ENCODE measurements around the gene RASSF5. TPM values are rescaled to one million over a fixed set of nuclear protein-coding genes. Genes with fewer than 3 reads are reported as not detected.

RASSF5 gene
- total and polyA plus RNA-seq, 2 experiments from 2014 or later = 0.48 to 4.4 TPM

GRCh38 chr1:206587904-206588303, 80.6 kb downstream of the RASSF5 start (continued):
- TF ChIP-seq, protein P1, sequence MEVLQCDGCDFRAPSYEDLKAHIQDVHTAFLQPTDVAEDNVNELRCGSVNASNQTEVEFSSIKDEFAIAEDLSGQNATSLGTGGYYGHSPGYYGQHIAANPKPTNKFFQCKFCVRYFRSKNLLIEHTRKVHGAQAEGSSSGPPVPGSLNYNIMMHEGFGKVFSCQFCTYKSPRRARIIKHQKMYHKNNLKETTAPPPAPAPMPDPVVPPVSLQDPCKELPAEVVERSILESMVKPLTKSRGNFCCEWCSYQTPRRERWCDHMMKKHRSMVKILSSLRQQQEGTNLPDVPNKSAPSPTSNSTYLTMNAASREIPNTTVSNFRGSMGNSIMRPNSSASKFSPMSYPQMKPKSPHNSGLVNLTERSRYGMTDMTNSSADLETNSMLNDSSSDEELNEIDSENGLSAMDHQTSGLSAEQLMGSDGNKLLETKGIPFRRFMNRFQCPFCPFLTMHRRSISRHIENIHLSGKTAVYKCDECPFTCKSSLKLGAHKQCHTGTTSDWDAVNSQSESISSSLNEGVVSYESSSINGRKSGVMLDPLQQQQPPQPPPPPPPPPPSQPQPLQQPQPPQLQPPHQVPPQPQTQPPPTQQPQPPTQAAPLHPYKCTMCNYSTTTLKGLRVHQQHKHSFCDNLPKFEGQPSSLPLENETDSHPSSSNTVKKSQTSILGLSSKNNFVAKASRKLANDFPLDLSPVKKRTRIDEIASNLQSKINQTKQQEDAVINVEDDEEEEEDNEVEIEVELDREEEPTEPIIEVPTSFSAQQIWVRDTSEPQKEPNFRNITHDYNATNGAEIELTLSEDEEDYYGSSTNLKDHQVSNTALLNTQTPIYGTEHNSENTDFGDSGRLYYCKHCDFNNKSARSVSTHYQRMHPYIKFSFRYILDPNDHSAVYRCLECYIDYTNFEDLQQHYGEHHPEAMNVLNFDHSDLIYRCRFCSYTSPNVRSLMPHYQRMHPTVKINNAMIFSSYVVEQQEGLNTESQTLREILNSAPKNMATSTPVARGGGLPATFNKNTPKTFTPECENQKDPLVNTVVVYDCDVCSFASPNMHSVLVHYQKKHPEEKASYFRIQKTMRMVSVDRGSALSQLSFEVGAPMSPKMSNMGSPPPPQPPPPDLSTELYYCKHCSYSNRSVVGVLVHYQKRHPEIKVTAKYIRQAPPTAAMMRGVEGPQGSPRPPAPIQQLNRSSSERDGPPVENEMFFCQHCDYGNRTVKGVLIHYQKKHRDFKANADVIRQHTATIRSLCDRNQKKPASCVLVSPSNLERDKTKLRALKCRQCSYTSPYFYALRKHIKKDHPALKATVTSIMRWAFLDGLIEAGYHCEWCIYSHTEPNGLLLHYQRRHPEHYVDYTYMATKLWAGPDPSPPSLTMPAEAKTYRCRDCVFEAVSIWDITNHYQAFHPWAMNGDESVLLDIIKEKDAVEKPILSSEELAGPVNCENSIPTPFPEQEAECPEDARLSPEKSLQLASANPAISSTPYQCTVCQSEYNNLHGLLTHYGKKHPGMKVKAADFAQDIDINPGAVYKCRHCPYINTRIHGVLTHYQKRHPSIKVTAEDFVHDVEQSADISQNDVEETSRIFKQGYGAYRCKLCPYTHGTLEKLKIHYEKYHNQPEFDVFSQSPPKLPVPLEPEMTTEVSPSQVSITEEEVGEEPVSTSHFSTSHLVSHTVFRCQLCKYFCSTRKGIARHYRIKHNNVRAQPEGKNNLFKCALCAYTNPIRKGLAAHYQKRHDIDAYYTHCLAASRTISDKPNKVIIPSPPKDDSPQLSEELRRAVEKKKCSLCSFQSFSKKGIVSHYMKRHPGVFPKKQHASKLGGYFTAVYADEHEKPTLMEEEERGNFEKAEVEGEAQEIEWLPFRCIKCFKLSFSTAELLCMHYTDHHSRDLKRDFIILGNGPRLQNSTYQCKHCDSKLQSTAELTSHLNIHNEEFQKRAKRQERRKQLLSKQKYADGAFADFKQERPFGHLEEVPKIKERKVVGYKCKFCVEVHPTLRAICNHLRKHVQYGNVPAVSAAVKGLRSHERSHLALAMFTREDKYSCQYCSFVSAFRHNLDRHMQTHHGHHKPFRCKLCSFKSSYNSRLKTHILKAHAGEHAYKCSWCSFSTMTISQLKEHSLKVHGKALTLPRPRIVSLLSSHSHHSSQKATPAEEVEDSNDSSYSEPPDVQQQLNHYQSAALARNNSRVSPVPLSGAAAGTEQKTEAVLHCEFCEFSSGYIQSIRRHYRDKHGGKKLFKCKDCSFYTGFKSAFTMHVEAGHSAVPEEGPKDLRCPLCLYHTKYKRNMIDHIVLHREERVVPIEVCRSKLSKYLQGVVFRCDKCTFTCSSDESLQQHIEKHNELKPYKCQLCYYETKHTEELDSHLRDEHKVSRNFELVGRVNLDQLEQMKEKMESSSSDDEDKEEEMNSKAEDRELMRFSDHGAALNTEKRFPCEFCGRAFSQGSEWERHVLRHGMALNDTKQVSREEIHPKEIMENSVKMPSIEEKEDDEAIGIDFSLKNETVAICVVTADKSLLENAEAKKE (CRISPR knock-in tag; IDR thresholded peaks at IDR 0.05) = no peak

GRCh38 chr1:206588492-206588891, 81.2 kb downstream of the RASSF5 start:
- H3K9me3 Mint-ChIP-seq = no peaks in the 10 kb centered on the region
- Histone ChIP-seq H3K4me1 (ENCODE audit: insufficient read depth) (no peaks in the 10 kb centered on the region), H3K27me3 (ENCODE audit: insufficient read depth) (no peaks in the 10 kb centered on the region), H2AFZ (no peak overlapping the region), H3K27ac (ENCODE audit: low read depth) (no peak overlapping the region), H3K36me3 (ENCODE audit: insufficient read depth) (0 out of 2 replicates have a peak, but pooled peaks cover 3% of the 10 kb centered on the region), H3K79me2 (replicated peaks; ENCODE audit: insufficient read depth) (no peaks in the 10 kb centered on the region), H3K4me2 (no peak overlapping the region), H3K4me3 (no peak overlapping the region), H3F3A (replicated peaks; ENCODE audit: low read depth) (no peaks in the 10 kb centered on the region), H3K9me2 (ENCODE audit: insufficient read depth) (no peaks in the 10 kb centered on the region), H4K20me1 (replicated peaks; ENCODE audit: insufficient read depth) (0 out of 2 replicates have a peak, but pooled peaks cover 2% of the 10 kb centered on the region)
- peaks cover 19% of the 10 kb centered on the region for H3K36me3 Mint-ChIP-seq (ENCODE audit: low read depth)
- no peak overlapping the region; the same call in 1 of the 2 replicates for H3K27ac Mint-ChIP-seq
- ATAC-seq (no peak), DNase-seq (ENCODE audit: low spot score) (no peak)
- H3K4me1 Mint-ChIP-seq = peaks cover 8% of the 10 kb centered on the region
- no peak overlapping the region for H3K4me3 Mint-ChIP-seq
- H3K27me3 Mint-ChIP-seq (ENCODE audit: insufficient read depth, low read depth, poor library complexity) = peaks cover 2% of the 10 kb centered on the region
- TF ChIP-seq NANOG (IDR thresholded peaks at IDR 0.05; ENCODE audit: borderline replicate concordance) (no peak), ZNF114 (CRISPR knock-in tag; IDR thresholded peaks at IDR 0.05) (no peak), POLR2AphosphoS5 (IDR thresholded peaks at IDR 0.05; ENCODE audit: low read depth) (no peak), EZH2phosphoT487 (IDR thresholded peaks at IDR 0.05; ENCODE audit: unreplicated experiment) (no peak), CTCF (conservative IDR thresholded peaks at IDR 0.05; ENCODE audit: low read depth in 2 of 2) (no peak)
- TF ChIP-seq, protein P1 (CRISPR knock-in tag; IDR thresholded peaks at IDR 0.05) = no peak
- TF ChIP-seq, protein P2, sequence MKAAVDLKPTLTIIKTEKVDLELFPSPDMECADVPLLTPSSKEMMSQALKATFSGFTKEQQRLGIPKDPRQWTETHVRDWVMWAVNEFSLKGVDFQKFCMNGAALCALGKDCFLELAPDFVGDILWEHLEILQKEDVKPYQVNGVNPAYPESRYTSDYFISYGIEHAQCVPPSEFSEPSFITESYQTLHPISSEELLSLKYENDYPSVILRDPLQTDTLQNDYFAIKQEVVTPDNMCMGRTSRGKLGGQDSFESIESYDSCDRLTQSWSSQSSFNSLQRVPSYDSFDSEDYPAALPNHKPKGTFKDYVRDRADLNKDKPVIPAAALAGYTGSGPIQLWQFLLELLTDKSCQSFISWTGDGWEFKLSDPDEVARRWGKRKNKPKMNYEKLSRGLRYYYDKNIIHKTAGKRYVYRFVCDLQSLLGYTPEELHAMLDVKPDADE (IDR thresholded peaks at IDR 0.05) = no peak
